Calu3 (cell line): ENCODE data around the gene SLC17A8. TPM values are rescaled to one million over a fixed set of nuclear protein-coding genes. Genes with fewer than 3 reads are reported as not detected.
"Not testable (repeated sequence)": the region's sequence is repeated elsewhere in the genome, so short reads cannot be mapped to it uniquely, and the experiment has no call there.

ENCODE experiments used
- BruUV-seq: library from RNA; stranded (reverse); fragments of 400-500 nt; replicated peaks from 2 replicates; lab custom pipeline; 2021; lab: Mats Ljungman, UMichigan
- CTCF ChIA-PET: fragments of 300-600 bp; sonication (Branson Sonifier 250); formaldehyde crosslinking; loops from one replicate; lab custom pipeline; 2022; ENCODE audit warnings: antibody characterized with exemption; lab: Charles Lee
- DNase-seq: peaks from one replicate; pipeline ENCODE4 v3.0.0; 2022
- H3K27ac Mint-ChIP-seq: one replicate; pipeline ENCODE4 v1.8.0; 2022; ENCODE audit warnings: mixed read lengths; ENCODE audit not compliant: unreplicated experiment
- H3K27me3 Mint-ChIP-seq: one replicate; pipeline ENCODE4 v1.8.0; 2022; ENCODE audit warnings: mixed read lengths; ENCODE audit not compliant: unreplicated experiment
- H3K36me3 Mint-ChIP-seq: one replicate; pipeline ENCODE4 v1.8.0; 2022; ENCODE audit warnings: mild to moderate bottlenecking, moderate library complexity, mixed read lengths; ENCODE audit not compliant: insufficient read depth, unreplicated experiment
- H3K4me1 Mint-ChIP-seq: one replicate; pipeline ENCODE4 v1.8.0; 2022; ENCODE audit warnings: mild to moderate bottlenecking, low read depth, mixed read lengths; ENCODE audit not compliant: unreplicated experiment
- H3K4me3 Mint-ChIP-seq: one replicate; pipeline ENCODE4 v1.8.0; 2022; ENCODE audit warnings: mild to moderate bottlenecking, low read depth, moderate library complexity, mixed read lengths; ENCODE audit not compliant: unreplicated experiment
- H3K9me3 Mint-ChIP-seq: one replicate; pipeline ENCODE4 v1.8.0; 2022; ENCODE audit warnings: low read depth, mixed read lengths; ENCODE audit not compliant: unreplicated experiment
- CTCF ChIP-seq: fragments of 200-600 bp; IDR thresholded peaks from one replicate; pipeline ENCODE4 v1.8.0; 2022; ENCODE audit warnings: antibody characterized with exemption; ENCODE audit not compliant: unreplicated experiment
- intact Hi-C: fragments of 100-400 bp; cut with micrococcal nuclease; formaldehyde crosslinking; loops from one replicate; pipeline ENCODE4 v1.10.0; 2022; ENCODE audit not compliant: unreplicated experiment
- total RNA-seq: library from RNA; stranded (reverse); gene quantifications from 2 replicates; pipeline ENCODE4 v1.2.3, GENCODE V29; 2022

Gene SLC17A8
- total RNA-seq, 1 experiment from 2014 or later, result not detected

- Mint-ChIP-seq H3K4me1 (no peaks in the 10 kb centered on the region), H3K9me3 (no peaks in the 10 kb centered on the region), H3K27me3 (no peaks in the 10 kb centered on the region), H3K36me3 (no peaks in the 10 kb centered on the region), H3K4me3 (no peak overlapping the region), H3K27ac (no peak overlapping the region)
- CTCF ChIA-PET, result no interaction called here
- no peak for DNase-seq
- BruUV-seq, result no TSS peak
- intact Hi-C loops, result no loop called here
- TF ChIP-seq CTCF, result no peak
Measured at GRCh38 chr12:100414739-100415138, 57.9 kb downstream of the SLC17A8 start.

- CTCF ChIA-PET, result interaction anchor here (0.6 to 0.7 kb wide), 2 partner anchors 12 to 98 kb away, joined by 4 to 10 read pairs; no protein-coding TSS in a partner anchor
- no peak for DNase-seq
- peaks cover 12% of the 10 kb centered on the region for H3K4me1 Mint-ChIP-seq
- no peak for TF ChIP-seq CTCF
- H3K27me3 Mint-ChIP-seq, result no peaks in the 10 kb centered on the region
- peaks cover 11% of the 10 kb centered on the region for H3K9me3 Mint-ChIP-seq
- no peak overlapping the region for H3K27ac Mint-ChIP-seq
- no peaks in the 10 kb centered on the region for H3K36me3 Mint-ChIP-seq
- intact Hi-C loops, result no loop called here
- H3K4me3 Mint-ChIP-seq, result no peak overlapping the region
- BruUV-seq, result no TSS peak
Measured at GRCh38 chr12:100422646-100423045, 65.8 kb downstream of the SLC17A8 start.

GRCh38 chr12:100426145-100426544 lies 69.3 kb downstream of the SLC17A8 start:
- H3K27me3 Mint-ChIP-seq, result no peaks in the 10 kb centered on the region
- H3K4me1 Mint-ChIP-seq, result peaks cover 12% of the 10 kb centered on the region
- no TSS peak for BruUV-seq
- H3K36me3 Mint-ChIP-seq, result no peaks in the 10 kb centered on the region
- intact Hi-C loops, result no loop called here
- no peak for DNase-seq
- CTCF ChIA-PET, result interaction anchor here (0.6 to 1.3 kb wide), 3 partner anchors 32 to 374 kb away, joined by 3 to 6 read pairs (median 4); no protein-coding TSS in a partner anchor
- no peak overlapping the region for H3K4me3 Mint-ChIP-seq
- H3K27ac Mint-ChIP-seq, result no peak overlapping the region
- H3K9me3 Mint-ChIP-seq, result peaks cover 11% of the 10 kb centered on the region
- no peak for TF ChIP-seq CTCF

DNA sequence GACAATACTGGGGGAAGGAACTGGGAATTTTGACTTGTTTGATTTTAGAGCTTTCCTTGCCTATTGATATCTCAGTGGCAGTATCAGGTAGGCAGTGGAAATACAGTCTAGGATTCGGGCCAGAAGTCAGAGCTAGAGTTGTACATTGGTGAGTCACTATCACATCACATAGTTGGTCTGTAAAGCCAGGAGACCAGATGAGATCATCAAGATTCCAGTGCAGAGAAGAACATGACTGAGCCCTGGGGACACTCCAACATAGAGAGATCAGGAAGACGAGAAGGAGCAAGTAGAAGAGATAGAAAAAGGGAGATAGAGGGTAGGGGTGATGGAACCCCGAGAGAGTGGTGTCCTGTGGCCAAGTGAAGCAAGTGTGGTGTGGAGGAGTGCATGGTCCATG lies 70.2 kb downstream of the SLC17A8 start:
- CTCF ChIA-PET, result no interaction called here
- no TSS peak for BruUV-seq
- TF ChIP-seq CTCF, result no peak
- peak; percentile 7 for DNase-seq
- no peak overlapping the region for H3K4me3 Mint-ChIP-seq
- H3K4me1 Mint-ChIP-seq, result peaks cover 12% of the 10 kb centered on the region
- intact Hi-C loops, result no loop called here
- H3K36me3 Mint-ChIP-seq, result no peaks in the 10 kb centered on the region
- peaks cover 11% of the 10 kb centered on the region for H3K9me3 Mint-ChIP-seq
- no peak overlapping the region for H3K27ac Mint-ChIP-seq
- no peaks in the 10 kb centered on the region for H3K27me3 Mint-ChIP-seq

DNA sequence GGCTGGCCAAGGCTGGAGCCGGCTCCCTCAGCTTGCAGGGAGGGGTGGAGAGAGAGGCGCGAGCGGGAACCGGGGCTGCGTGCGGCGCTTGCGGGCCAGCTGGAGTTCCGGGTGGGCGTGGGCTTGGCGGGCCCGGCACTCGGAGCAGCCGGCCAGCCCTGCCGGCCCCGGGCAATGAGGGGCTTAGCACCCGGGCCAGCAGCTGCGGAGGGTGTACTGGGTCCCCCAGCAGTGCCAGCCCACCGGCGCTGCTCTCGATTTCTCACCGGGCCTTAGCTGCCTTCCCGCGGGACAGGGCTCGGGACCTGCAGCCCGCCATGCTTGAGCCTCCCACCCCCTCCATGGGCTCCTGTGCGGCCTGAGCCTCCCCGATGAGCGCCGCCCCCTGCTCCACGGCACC lies 73.4 kb downstream of the SLC17A8 start:
- BruUV-seq, H3K4me3 Mint-ChIP-seq, H3K27ac Mint-ChIP-seq, DNase-seq, H3K9me3 Mint-ChIP-seq, H3K36me3 Mint-ChIP-seq, CTCF ChIA-PET, H3K27me3 Mint-ChIP-seq, intact Hi-C loops: not testable (repeated sequence)
- peaks cover 12% of the 10 kb centered on the region for H3K4me1 Mint-ChIP-seq
